Smooth muscle cell (in vitro differentiated cells): ENCODE data around the gene IL17D. TPM values are rescaled to one million over a fixed set of nuclear protein-coding genes. Genes with fewer than 3 reads are reported as not detected.

Source experiments
- DNase-seq: peaks from one replicate; lab custom pipeline; 2025; ENCODE audit not compliant: unreplicated experiment; lab: John Stamatoyannopoulos, UW
- H2AFZ ChIP-seq: fragments of 200-600 bp; sonication (generic); 2 replicates; pipeline ENCODE4 v1.6.0; 2016; ENCODE audit warnings: antibody characterized with exemption, low read depth, mild to moderate bottlenecking
- H3F3A ChIP-seq: fragments of 200-600 bp; sonication (generic); 2 replicates; pipeline ENCODE4 v1.6.0; 2017; ENCODE audit warnings: antibody characterized with exemption, low read depth
- H3K27ac ChIP-seq: fragments of 200-600 bp; sonication (generic); 2 replicates; pipeline ENCODE4 v1.5.1; 2016; ENCODE audit warnings: low read depth, mild to moderate bottlenecking
- H3K27me3 ChIP-seq: fragments of 200-600 bp; sonication (generic); 2 replicates; pipeline ENCODE4 v1.6.1; 2016; ENCODE audit warnings: low read depth, mild to moderate bottlenecking
- H3K36me3 ChIP-seq: fragments of 200-600 bp; sonication (generic); 2 replicates; pipeline ENCODE4 v1.5.1; 2016; ENCODE audit warnings: low read depth
- H3K4me1 ChIP-seq: fragments of 200-600 bp; sonication (generic); 2 replicates; pipeline ENCODE4 v1.5.1; 2016; ENCODE audit warnings: low read depth
- H3K4me2 ChIP-seq: fragments of 200-600 bp; sonication (generic); 2 replicates; pipeline ENCODE4 v1.6.0; 2016; ENCODE audit warnings: mild to moderate bottlenecking
- H3K4me3 ChIP-seq: fragments of 200-600 bp; sonication (generic); 2 replicates; pipeline ENCODE4 v1.5.1; 2016; ENCODE audit warnings: mild to moderate bottlenecking
- H3K79me2 ChIP-seq: fragments of 200-600 bp; sonication (generic); 2 replicates; pipeline ENCODE4 v1.6.0; 2016; ENCODE audit warnings: low read depth, mild to moderate bottlenecking
- H3K9ac ChIP-seq: fragments of 200-600 bp; sonication (generic); 2 replicates; pipeline ENCODE4 v1.6.0; 2016; ENCODE audit warnings: low read depth
- H3K9me3 ChIP-seq: fragments of 200-600 bp; sonication (generic); replicated peaks from 2 replicates; pipeline ENCODE4 v1.5.1; 2016; ENCODE audit warnings: low read depth
- H4K20me1 ChIP-seq: fragments of 200-600 bp; sonication (generic); 2 replicates; pipeline ENCODE4 v1.6.0; 2016; ENCODE audit warnings: low read depth
- WGBS: methylation state at CpG from one replicate; pipeline ENCODE4 v1.1.7; 2016; ENCODE audit warnings: low lambda C conversion rate; 5-methylcytosine and 5-hydroxymethylcytosine counted together
- polyA plus RNA-seq: library from polyadenylated mRNA; unstranded; fragments of >200 nt; fragmentation: Nextera tagmentation; extraction: Ambion mirVana; gene quantifications from 2 replicates; pipeline ENCODE4 v1.2.1, GENCODE V29; 2016
- total RNA-seq: library from RNA; depleted of rRNA; stranded (reverse); fragments of >200 nt; gene quantifications from 2 replicates; pipeline ENCODE4 v1.2.3, GENCODE V29; 2014
- TF ChIP-seq, protein P1 (sequence below): fragments of 200-600 bp; sonication (generic); IDR thresholded peaks from 2 replicates; pipeline ENCODE4 v1.5.1; 2017; ENCODE audit warnings: borderline replicate concordance, mild to moderate bottlenecking, antibody characterized with exemption; ENCODE audit not compliant: insufficient read depth, poor library complexity, severe bottlenecking

The IL17D gene
- total and polyA plus RNA-seq, 2 experiments from 2014 or later: 4.1 to 7.0 TPM

DNA sequence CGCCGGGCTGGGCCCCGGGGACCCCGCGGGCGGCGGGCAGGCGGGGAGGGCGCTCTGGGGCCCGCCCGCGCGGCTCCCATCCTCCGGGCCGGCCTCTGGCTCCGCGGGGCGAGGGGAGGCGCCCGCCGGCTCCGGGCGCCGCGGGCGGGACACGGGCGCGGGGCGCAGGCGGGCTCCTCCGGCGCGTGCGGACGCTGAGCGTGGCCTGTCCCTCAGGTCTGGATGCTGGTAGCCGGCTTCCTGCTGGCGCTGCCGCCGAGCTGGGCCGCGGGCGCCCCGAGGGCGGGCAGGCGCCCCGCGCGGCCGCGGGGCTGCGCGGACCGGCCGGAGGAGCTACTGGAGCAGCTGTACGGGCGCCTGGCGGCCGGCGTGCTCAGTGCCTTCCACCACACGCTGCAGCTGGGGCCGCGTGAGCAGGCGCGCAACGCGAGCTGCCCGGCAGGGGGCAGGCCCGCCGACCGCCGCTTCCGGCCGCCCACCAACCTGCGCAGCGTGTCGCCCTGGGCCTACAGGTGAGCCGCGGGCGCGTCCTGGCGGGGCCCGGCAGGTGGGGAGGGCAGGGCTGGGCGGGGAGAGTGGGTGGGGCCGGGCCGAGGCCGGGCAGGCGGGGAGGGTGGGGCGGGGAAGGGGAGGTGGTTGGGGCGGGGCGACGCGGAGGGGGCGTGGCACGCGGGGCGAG lies 420 bp downstream of the IL17D start:
- Histone ChIP-seq H3F3A (no peaks in the 10 kb centered on the region), H3K36me3 (no peaks in the 10 kb centered on the region), H3K9ac (no peak overlapping the region), H3K4me1 (peaks cover 13% of the 10 kb centered on the region), H3K27ac (no peak overlapping the region), H3K9me3 (no peaks in the 10 kb centered on the region), H2AFZ (no peak overlapping the region), H3K27me3 (peaks cover 7% of the 10 kb centered on the region), H4K20me1 (no peaks in the 10 kb centered on the region), H3K4me2 (peak overlapping the region; percentile 75), H3K79me2 (no peaks in the 10 kb centered on the region), H3K4me3 (peak overlapping the region; percentile 52)
- WGBS: under 1% methylated on average over 61 of the region's 98 CpGs
- TF ChIP-seq, protein P1, sequence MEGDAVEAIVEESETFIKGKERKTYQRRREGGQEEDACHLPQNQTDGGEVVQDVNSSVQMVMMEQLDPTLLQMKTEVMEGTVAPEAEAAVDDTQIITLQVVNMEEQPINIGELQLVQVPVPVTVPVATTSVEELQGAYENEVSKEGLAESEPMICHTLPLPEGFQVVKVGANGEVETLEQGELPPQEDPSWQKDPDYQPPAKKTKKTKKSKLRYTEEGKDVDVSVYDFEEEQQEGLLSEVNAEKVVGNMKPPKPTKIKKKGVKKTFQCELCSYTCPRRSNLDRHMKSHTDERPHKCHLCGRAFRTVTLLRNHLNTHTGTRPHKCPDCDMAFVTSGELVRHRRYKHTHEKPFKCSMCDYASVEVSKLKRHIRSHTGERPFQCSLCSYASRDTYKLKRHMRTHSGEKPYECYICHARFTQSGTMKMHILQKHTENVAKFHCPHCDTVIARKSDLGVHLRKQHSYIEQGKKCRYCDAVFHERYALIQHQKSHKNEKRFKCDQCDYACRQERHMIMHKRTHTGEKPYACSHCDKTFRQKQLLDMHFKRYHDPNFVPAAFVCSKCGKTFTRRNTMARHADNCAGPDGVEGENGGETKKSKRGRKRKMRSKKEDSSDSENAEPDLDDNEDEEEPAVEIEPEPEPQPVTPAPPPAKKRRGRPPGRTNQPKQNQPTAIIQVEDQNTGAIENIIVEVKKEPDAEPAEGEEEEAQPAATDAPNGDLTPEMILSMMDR: peak; percentile 68
- peak; percentile 28 for DNase-seq

DNA sequence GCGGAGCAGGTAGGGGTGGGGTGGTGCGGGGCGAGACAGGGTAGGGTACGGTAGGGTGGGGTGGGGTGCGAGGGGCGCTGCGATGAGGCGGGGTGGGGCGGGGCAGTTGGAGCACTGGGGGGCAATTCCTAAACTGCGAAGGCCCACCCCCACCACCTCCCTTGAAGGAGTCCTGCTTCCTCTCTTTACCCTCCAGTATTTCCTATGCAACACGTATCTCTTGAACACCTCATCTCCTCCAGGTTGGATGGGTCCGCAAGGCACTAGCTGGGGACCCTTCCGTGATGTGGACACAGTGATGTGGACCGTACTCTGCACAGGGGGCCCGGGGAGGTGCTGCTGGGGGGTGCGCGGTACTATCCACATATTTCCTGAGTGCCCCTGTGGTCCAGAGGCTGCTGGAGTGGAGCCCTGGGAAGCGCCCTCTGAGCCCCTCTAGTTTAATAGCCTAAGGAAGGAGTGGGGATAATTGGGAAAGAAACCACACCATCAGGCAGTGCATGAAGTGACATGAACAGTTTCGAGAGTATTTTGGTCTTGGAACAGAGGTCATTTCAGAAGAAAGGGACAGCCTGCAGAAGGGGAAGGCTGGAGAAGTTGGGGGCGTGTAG lies 1.1 kb downstream of the IL17D start:
- Histone ChIP-seq H3K4me3 (peak overlapping the region; percentile 52), H3K27me3 (peaks cover 7% of the 10 kb centered on the region), H4K20me1 (no peaks in the 10 kb centered on the region), H3K4me2 (peak overlapping the region; percentile 65), H3K9ac (no peak overlapping the region), H3K27ac (no peak overlapping the region), H3F3A (no peaks in the 10 kb centered on the region), H3K9me3 (no peaks in the 10 kb centered on the region), H3K36me3 (no peaks in the 10 kb centered on the region), H3K4me1 (peaks cover 13% of the 10 kb centered on the region), H3K79me2 (no peaks in the 10 kb centered on the region), H2AFZ (no peak overlapping the region)
- no peak for DNase-seq
- 61% methylated on average over 10 of the region's 20 CpGs for WGBS
- TF ChIP-seq, protein P1: no peak

DNA sequence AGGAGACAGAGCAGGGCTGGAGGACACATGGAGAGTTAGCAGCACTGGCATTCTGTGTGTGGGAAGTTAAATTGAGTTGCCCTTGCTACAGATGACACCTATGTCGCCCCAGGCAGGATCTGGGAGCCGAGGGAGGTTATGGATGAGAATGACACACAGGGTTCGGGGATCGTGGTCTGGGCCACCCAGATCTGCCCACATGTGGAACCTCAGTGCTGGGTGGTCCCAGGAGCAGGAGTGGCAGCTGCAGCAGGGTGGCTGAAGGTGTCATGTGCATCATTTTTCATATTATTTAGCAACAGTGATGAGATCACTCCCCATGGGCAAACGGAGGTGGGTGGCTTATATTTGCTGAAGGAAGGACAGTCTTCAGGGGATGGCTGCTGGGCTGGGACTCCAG lies 3.2 kb downstream of the IL17D start:
- H3K36me3 ChIP-seq: no peaks in the 10 kb centered on the region
- WGBS: 88% methylated on average over 5 of the region's 5 CpGs

More for the DNA sequence above, 3.2 kb downstream of the IL17D start:
- TF ChIP-seq, protein P1: no peak
- Histone ChIP-seq H3K4me1 (peaks cover 13% of the 10 kb centered on the region), H3K9ac (no peak overlapping the region), H3K4me2 (no peak overlapping the region), H3K79me2 (no peaks in the 10 kb centered on the region), H3K4me3 (no peak overlapping the region), H2AFZ (no peak overlapping the region), H4K20me1 (no peaks in the 10 kb centered on the region), H3K27ac (no peak overlapping the region), H3K27me3 (peaks cover 7% of the 10 kb centered on the region), H3K9me3 (no peaks in the 10 kb centered on the region), H3F3A (no peaks in the 10 kb centered on the region)
- no peak for DNase-seq
